Left kidney (tissue), 2 donors: ENCODE measurements around the gene HCST. TPM values are rescaled to one million over a fixed set of nuclear protein-coding genes. Genes with fewer than 3 reads are reported as not detected.
"Not testable (repeated sequence)": the region's sequence is repeated elsewhere in the genome, so short reads cannot be mapped to it uniquely, and the experiment has no call there.

Source experiments
- DNase-seq: peaks from one replicate; pipeline ENCODE4 v3.0.0-alpha.2; 2013
- polyA plus RNA-seq: library from polyadenylated mRNA; unstranded; fragments of 120-200 nt; gene quantifications from one replicate; pipeline ENCODE4 v1.2.1, GENCODE V29; 2013; ENCODE audit not compliant: insufficient read length

HCST gene
- polyA plus RNA-seq, 1 donor = 1.1 TPM

DNA sequence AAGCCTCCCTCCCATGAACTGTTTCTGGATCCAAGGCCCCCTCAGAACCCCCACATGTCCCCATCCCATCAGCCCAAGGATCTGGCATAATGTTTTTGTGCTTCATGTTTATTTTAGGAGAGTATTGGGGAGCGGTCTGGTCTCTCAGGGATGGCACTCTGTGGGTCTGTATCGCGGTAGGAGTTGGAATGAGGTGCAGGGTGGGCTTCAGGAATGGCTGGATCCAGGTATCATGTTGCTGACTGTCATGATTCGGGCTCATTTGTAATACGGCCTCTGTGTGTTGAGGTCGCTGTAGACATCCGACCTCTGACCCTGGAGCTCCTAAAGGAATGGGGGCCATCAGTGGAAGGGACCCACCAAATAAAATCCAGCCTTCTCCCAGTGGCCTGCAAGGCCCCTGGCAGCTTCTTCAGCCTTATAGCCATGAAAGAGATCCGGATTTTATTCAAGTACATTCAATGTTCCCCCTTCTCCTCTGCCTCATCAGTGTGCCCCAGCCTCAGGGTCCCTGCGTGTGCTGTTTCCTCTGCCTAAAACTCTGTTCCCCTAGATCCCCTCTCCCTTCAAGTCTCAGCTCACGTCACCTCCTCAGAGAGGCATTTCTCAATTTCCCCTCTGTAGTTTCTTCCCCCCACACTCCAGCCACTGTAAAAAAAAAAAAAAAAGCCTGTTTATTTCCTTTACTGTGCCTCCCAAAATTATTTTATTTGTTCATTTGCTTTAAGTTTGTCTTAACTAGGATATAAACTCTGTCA is 2.2 kb downstream of the HCST start:
- DNase-seq = no peak

DNA sequence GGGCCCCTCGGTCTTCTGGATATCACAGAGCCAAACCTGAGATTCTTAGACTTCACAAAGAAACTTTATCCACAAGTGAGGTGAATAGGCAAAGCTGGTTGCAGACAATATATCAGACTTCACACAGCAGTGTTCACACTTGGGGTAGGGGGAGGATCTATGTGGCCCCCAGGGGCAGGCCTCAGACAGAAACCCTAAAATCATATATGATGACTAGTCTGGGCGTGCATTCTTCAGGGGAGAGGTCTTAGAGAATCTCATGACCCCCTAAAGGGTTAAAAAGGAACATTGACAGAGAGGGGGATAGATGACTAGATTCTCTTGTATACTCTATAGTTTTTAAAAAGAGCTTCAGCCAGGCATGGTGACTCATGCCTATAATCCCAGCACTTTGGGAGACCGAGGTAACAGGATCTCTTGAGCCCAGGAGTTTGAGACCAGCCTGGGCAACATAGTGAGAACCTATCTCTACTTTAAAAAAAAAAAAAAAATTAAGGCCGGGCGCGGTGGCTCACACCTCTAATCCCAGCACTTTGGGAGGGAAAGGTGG is 2.9 kb downstream of the HCST start:
- no peak for DNase-seq

DNA sequence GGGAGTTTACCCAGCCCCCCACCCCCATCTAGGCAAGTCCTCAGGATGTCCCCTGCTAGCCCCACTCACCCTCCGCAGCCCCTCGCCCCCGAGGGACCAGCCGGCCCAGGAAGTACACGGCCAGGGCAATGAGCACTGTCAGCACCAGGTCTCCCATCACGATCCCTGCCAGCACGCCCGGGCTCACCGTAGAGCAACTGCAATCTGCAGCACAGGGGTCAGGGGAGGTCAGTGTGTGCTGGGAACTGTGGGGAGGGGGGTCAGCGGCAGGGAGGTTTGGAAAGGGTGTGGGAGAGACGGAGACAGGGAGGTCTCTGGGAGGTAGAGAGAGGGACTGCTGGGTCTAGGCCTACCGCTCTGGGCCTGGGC is 5.0 kb downstream of the HCST start:
- DNase-seq = no peak

DNA sequence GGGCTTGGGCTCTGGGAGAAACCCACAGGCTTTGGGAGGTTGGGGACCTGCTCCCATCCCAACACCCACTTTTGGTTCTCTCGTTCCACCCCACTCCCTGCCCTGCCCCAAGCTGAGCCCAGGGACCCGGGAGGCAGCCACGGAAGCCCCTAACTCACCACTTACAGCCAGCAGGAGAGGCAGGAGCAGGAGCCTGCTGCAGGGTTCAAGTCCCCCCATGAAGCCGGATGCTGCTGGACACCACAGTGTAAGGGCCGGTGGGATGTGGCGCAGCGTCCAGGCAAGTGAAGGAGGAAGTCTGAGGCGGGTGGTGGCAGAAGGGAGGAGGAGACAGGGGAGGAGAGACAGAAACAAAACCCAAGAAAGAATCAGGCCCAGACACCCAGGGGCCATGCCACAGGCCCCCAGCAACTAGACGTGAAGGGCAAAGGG is 5.7 kb downstream of the HCST start, which contains the start of gene TYROBP:
TYROBP (minus strand) TSS at position 286 of the 432 bp plus-strand sequence; CDS start at position 219, 67 bp downstream.
- no peak for DNase-seq

DNA sequence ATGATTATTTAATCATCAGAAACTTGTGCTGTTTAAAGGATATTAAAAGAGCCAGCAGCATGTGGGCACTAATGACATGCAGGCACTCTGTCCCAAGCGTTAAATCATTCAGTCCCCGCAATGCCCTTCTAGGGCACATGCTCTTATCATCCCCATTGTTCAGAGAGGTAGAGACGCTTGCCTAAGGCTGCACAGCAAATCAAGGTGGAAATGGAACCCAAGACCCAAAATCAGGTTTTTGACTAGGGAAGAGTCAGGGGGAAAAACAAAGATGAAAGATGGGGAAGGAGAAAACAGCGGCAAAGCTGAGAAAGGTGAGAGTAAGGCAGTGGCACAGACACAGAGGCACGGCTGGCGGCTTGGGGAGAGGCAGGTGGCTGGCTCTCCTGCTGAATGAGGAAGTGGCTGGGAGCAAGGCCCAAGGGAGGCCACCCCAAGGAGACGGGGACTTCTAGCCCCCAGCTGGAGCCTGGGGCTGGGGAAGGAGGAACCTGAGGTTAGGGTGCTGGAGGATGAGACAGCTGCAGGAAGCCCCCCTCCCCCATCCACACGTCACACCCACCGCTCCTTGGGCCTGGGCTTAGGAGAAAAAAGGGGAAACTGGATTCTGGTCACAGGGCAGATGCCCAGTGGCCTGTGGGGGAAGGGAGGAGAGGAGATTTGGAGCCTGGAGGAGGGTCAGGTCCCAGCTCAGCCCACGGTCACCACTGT is 6.8 kb downstream of the HCST start:
- no peak for DNase-seq

DNA sequence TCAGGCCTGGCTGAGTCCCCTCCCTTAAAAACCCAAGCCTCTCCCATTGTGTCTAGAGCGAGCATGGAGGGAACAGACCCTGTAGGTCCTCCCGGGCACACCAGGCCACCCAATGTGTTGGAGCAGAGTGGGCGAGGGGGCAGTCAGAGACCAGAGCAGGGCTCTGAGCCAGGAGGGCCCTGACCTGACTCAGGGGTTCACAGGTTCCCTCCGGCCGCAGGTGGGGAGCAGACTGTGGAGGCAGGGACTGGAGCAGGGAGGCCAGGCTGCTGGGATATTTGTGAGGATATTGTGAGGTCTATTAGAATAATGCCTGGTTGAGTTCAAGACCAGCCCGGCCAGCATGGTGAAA is 7.3 kb downstream of the HCST start:
- no peak for DNase-seq

DNA sequence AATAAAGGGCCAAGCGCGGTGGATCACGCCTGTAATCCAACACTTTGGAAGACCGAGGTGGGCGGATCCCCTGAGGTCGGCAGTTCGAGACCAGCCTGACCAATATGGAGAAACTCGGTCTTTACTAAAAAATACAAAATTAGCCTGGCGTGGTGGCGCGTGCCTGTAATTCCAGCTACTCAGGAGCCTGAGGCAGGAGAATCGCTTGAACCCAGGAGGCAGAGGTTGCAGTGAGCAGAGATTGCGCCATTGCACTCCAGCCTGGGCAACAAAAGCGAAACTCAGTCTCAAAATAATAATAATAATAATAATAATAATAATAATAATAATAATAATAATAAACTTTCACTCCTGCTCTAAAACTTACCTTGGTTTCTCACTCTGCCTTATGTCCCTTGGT is 8.0 kb downstream of the HCST start:
- not testable (repeated sequence) for DNase-seq

DNA sequence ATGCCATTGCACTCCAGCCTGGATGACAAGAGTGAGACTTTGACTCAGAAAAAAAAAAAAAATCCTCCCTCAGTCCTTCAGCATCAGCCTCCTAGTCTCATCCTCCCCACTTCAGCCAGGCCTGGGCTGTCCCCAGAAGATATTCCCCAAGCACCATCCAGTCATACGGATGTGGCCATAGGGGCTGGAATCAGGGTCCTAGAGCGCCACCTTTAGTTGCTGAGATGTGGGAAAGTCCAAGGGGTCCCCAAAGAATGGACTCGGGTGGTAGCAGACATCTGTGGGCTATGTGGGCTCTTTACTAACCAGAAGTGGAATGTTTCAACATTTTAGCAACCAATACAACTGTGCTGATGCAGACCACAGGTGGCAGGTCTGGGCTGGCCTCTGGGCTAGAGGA is 8.8 kb downstream of the HCST start:
- DNase-seq = no peak

DNA sequence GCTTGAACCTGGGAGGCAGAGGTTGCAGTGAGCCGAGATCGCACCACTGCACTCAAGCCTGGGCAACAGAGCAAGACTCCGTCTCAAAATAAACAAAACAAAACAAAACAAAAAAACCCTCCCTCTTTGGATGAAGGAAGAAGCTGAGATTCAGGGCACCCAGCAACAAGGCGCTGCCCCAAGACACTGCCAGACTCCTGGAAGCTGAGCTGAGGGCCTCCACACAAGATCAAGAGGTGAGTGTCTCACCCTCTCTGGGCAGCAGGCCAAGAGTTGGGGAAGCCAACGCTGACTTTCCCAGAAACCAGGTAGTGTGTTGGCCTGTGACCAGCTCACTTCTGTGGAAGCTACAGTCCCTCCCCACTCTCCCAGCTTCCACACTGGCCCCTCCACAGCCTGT is 9.5 kb downstream of the HCST start:
- no peak for DNase-seq

DNA sequence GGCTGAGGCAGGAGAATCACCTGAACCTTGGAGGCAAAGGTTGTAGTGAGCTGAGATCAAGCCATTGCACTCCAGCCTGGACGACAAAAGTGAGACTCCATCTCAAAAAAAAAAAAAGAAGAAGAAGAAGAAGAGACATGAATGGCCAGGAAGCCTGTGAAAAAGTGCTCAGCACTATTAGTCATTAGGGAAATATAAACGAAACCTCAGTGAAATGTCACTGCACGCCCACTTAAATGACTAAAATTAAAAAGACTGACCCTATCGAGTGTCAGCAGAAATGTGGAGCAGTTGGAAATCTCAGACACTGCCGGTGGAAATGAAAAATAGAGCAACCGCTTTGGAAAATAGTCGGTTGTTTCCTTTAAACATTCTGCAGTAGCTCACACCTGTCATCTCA is 11.3 kb downstream of the HCST start:
- no peak for DNase-seq

DNA sequence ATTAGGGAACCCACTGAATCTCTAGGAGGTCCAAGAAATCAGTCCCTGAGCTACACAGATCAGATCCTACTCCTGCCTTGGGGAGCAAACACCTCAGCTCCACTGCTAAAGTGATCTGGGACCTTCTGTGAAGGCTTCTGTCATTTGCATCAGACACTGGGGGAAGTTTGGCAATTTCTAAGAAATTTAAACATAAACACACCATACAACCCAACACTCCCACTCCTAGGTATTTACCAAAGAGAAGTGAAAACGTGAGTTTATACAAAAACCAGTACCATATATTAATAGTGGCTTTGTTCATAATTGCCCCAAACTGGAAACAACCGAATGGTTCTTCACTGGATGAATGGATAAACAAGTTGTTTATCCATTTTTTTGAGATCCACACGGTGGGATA is 13.1 kb downstream of the HCST start:
- no peak for DNase-seq

DNA sequence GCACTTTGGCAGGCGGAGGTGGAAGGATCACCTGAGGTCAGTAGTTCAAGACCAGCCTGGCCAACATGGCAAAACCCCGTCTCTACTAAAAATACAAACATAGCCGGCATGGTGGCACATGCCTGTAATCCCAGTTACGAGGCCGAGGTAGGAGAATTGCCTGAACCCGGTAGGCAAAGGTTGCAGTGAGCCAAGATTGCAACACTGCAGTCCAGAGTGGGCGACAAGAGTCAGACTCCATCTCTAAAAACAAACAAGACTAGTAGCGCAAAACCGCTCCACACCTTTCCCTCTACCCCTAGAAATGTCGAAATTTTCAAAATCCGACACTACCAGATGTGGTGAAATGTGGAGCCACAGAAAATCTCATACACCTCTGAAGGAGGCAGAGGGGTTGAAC is 17.0 kb downstream of the HCST start:
- no peak for DNase-seq

DNA sequence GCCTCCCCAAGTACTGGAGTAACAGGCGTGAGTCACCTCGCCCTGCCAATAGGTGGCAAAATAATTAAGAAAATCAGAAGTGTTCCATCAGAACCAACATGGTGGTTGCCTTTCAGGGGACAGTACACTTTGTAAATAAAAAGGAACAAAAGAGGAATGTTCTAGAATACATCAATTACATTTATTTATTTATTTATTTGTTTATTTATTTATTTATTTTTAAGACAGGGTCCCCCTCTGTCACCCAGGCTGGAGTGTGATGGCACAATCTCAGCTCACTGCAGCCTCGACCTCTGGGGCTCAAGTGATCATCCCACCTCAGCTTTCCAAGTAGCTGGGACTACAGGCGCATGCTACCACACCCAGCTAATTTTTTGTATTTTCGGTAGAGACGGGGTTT is 18.7 kb downstream of the HCST start:
- DNase-seq = no peak

DNA sequence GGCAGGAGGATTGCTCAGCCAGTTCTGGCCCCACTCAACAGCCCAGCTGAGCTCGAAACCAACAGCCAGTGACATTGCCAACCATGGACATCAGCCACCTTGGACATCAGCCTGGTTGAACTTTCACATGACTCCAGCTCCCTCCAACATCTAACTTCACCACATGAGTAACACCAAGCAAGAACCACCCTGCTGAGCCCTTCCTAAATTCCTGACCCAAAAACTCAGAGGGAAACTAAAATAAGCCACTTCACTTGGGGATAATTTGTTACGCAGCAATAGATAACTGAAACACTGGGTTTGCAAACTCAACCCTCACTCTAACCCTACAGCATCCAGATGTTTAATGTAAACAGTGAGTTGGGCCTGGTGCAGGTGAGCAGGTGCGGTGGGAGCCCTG is 23.2 kb downstream of the HCST start:
- DNase-seq = no peak

DNA sequence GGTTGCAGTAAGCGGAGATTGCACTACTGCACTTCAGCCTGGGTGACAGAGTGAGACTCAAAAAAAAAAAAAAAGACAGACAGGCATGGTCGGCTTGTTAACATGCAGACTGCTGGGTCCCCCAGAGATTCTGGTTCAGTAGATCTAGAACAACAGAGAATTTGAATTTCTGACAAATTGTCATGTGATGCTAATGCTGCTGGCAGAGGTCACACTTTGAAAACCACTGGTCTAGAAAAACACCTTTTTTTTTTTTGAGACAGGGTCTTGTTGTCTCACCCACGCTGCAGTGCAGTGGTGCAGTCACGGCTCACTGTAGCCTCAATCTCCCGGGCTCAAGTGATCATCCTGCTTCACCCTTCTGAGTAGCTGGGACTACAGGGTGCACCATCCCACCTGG is 26.2 kb downstream of the HCST start:
- no peak for DNase-seq

DNA sequence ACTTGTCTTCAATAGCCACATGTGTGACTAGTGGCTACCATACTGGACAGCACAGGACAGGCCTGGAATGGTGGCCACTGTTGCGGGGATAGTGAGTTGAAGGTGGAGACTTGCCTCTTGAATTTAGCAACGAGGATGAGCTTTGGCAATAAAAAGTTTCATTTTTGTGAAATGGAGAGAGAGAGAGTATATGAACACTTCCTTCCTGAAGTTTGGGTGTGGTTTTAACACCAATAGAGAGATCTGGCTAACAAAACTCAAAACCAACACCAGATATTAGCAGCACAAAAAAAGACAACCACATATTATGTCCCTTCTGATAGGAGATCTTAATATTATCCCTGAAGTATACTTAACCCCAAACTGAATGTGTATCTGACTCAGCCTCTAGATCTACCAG is 27.5 kb downstream of the HCST start:
- no peak for DNase-seq

DNA sequence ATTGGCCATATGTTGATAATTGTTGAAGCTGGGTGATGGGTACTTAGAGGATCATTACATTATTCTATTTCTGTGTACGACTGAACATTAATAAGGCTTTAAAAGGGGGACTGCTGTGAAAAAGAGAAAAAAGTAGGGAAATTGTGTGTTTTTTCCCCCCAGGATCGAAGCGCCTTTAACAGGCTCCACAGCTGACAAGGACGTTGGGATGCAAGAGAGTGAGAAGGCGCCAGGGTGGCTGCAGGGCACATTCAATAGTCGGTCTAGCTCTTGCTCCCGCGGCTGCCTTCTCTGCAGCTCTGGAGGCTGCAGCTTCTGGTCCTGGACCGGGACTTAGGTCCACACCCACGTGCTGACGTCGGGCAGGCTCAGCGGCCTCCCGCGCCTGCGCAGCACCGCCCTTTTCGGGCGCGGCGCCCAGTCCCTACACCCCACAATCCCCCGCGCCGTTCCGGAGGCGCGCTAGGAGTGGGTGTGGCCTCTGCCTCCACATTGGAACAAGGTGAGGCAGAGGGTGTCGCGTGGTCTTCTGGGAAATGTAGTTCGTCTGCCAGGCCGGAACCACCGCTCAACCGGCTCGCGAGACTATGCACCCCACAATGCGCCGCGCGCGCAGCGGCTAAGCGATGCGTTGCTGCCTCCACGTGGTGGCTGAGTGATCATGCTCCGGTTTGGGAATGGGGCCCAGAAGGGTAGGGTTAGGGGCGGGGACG is 29.0 kb downstream of the HCST start:
- DNase-seq = peak; percentile 99

DNA sequence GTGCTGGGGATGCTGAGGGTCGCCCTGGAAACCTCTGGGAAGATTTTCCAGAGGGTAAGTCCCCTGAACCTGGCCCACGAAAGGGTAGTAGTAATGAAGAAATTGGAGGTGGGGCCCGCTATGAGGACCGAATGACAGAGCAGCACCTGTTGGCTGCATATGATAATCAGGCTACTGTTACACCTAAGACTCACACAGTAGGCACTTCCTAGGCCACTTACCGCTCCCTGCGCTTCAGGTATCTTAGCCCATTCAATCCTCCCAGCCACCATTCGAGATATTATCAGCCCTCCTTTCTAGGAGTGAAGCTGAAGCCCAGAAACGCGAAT is 29.5 kb downstream of the HCST start:
- DNase-seq = no peak

DNA sequence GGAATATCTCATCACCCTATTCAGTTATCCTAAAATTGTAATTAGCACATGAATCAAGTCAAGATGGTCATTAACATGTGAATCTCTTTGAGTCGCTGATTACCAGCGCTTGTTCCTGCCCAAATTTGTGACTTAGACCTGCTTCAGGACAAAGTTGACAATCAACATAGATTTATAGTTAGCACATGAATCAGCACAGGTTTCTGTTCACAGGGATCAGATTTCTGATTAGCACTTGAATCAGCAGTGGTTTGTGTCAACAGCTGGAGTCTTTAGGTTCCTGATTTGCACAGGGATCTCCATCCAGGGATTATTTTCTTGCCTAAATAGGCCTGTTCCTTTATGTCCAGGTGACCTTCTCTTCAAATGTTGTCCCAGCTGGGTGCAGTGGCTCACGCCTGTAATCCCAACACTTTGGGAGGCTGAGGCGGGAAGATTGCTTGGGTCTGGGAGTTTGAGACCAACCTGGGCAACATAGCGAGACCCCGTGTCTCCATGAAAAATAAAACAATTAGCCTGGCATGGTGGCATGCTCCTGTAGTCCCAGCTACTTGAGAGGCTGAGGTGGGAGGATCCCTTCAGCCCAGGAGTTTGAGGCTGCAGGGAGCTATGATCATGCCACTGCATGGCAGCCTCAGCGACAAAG is 30.1 kb downstream of the HCST start:
- DNase-seq = no peak

DNA sequence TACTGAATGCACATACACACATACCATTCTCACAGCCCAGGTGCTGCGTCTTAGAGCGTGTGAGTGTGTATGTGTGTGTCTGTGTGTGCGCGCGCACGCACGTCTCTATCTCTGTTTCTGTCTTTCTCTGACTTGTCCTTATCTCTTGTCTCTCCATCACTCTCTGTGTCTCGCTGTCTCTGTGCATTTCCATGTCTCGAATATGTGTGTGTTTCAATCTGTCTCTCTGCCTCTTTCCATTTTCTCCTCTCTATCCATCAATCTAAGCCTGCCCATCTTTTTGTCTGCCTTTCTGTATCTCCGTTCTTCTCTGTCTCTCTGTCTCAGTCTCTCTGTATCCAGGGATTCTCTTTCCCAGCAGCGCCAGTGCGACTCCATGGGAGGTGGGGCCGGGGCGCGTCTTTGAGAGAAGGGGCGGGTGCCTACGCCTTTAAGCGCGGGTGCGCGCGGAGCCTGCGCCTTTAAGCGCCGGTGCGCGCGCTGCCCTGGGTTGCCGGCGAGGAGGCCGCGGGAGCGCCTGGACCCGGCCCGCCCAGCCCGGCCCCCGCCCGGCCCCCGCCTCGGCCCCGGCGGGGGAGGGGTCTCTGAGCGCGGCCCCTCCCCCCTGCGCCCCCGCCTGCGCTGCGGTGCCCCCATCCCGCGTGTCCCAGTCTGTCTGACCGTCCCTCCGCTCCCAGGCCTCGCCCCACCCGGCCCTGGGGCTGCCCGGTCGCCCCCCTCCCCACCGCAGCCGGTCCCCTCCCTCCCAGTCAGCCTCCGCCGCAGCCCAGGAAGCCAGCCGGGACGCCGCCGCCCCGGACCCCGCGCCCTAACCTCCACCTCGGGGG is 33.8 kb downstream of the HCST start, which contains the start of gene LRFN3:
LRFN3 (plus strand) TSS at position 464 of the 827 bp plus-strand sequence. CDS start 3,052 bp downstream, outside the sequence.
- DNase-seq = peak; percentile 67

DNA sequence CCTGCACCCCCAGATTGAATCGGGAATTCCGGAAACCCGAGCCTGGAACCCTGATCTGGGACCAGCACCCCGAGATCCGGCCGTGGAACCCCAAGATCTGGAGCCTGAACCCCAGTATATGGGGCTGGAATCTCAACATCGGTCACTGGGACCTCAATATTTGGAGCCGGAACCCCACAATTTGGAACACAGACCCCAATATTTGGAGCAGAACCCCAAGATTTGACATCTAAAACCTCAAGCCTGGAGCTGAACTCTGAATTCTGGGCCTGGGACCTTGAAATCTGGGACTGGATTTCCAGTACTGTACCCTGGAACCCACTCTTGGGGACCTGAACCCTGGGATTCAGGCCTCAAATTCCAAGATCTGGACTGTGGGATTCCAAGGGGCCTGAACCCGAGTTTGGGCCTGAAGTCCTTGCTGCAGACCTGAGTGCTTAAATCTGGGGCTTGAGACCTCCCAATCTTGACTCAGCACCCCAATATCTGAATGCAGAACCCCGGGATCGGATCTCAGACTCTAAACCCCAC is 34.5 kb downstream of the HCST start:
- DNase-seq = no peak
